Stomach (tissue), 9 donors: ENCODE measurements around the gene CIRBP. TPM values are rescaled to one million over a fixed set of nuclear protein-coding genes. Genes with fewer than 3 reads are reported as not detected.

Experiments
- DNase-seq, 2 donors: peaks; one replicate each; pipeline versions ENCODE4 v3.0.0 to v3.0.0-alpha.2; 2013 to 2019
- H3K27ac ChIP-seq, 5 donors: fragments of 200-600 bp in 4 of 5; sonication (generic) in 4 of 5; one replicate each; pipeline ENCODE4 v1.5.1; 2013 to 2019; ENCODE audit warnings: mild to moderate bottlenecking in 1 of 5, moderate library complexity in 1 of 5
- H3K27me3 ChIP-seq, 3 donors: fragments of 200-600 bp; sonication (generic); one replicate each; pipeline ENCODE4 v1.5.1; 2017 to 2019; ENCODE audit warnings: mixed run types in 1 of 3
- H3K36me3 ChIP-seq, 4 donors: fragments of 200-600 bp; sonication (generic); 1 replicate in 3 of 4; 2 replicates in 1 of 4; pipeline ENCODE4 v1.5.1; 2016 to 2019
- H3K4me1 ChIP-seq, 4 donors: fragments of 200-600 bp; sonication (generic); one replicate each; pipeline ENCODE4 v1.5.1; 2016 to 2019
- H3K4me3 ChIP-seq, 4 donors: fragments of 200-600 bp; sonication (generic) in 3 of 4; one replicate each; pipeline ENCODE4 v1.5.1; 2016 to 2019; ENCODE audit warnings: mild to moderate bottlenecking in 1 of 4
- H3K9me3 ChIP-seq, 4 donors: fragments of 200-600 bp; sonication (generic); one replicate each; pipeline ENCODE4 v1.5.1; 2016 to 2019
- CTCF ChIP-seq, 7 experiments: fragments of 450-650 bp in 4 of 7; fragments of 200-600 bp in 3 of 7; sonication (generic) in 3 of 7; IDR thresholded peaks; one replicate each; pipeline ENCODE4 v1.5.1; 2016 to 2019; ENCODE audit warnings: antibody characterized with exemption in 7 of 7, control low read depth in 2 of 7, mild to moderate bottlenecking in 1 of 7
- EP300 ChIP-seq: sonication (generic); formaldehyde crosslinking; IDR thresholded peaks from one replicate; pipeline ENCODE4 v1.6.1; 2017; ENCODE audit warnings: antibody characterized with exemption
- POLR2A ChIP-seq, 4 donors: fragments of 450-650 bp; IDR thresholded peaks; one replicate each; pipeline ENCODE4 v1.6.1; 2016; ENCODE audit warnings: antibody characterized with exemption in 4 of 4, control low read depth in 2 of 4, mild to moderate bottlenecking in 1 of 4, moderate library complexity in 1 of 4
- POLR2AphosphoS5 ChIP-seq, 3 donors: sonication (generic); formaldehyde crosslinking; IDR thresholded peaks; one replicate each; pipeline ENCODE4 v1.6.1; 2016; ENCODE audit warnings: antibody characterized with exemption in 3 of 3
- WGBS, 5 donors: extraction: QIAGEN DNeasy Blood & Tissue Kit in 3 of 5; methylation state at CpG; one replicate each; pipeline versions ENCODE4 v1.1.5 to v1.1.7; 2013 to 2018; 5-methylcytosine and 5-hydroxymethylcytosine counted together
- intact Hi-C: fragments of 100-400 bp; cut with DNase I; formaldehyde crosslinking; loops from one replicate; pipeline ENCODE4 v1.15.1; 2023; ENCODE audit warnings: low total_unique reads
- polyA plus RNA-seq, 3 donors: library from polyadenylated mRNA; stranded (reverse); fragments of 200-250 nt; gene quantifications; one replicate each; pipeline ENCODE4 v1.2.3, GENCODE V29; 2013
- total RNA-seq, 5 donors: library from RNA; depleted of rRNA; stranded (reverse); fragments of >200 nt; gene quantifications; one replicate each; pipeline versions ENCODE4 v1.1.0 to v1.2.3, GENCODE V29; 2014 to 2016
- donor health status: healthy with polysubstance abuse.
- donor health status: Bipolar disorder and iron deficiency.
- donor health status: healthy.

The CIRBP gene
- total and polyA plus RNA-seq, 8 donors = 250 to 686 (median 356) TPM

- intact Hi-C loops = no loop called here
- DNase-seq = peak in 1 of 2 donors; percentile 43
- WGBS, 5 donors = 58 to 78% (median 69%) methylated on average over 16 to 39 of the region's 39 CpGs
- TF ChIP-seq EP300 (no peak), POLR2AphosphoS5 (IDR thresholded peaks at IDR 0.05) (no peak), POLR2A (IDR thresholded peaks at IDR 0.05) (no peak), CTCF (IDR thresholded peaks at IDR 0.05) (no peak)
- H3K4me3 ChIP-seq = peak overlapping the region in 1 of 4 donors; percentile 66
- H3K27ac ChIP-seq = no peak overlapping the region
- peaks cover 0 to 6% (median 0%) of the 10 kb centered on the region in 4 donors for H3K36me3 ChIP-seq
- no peaks in the 10 kb centered on the region for H3K9me3 ChIP-seq
- H3K4me1 ChIP-seq = peaks cover 49 to 82% (median 77%) of the 10 kb centered on the region in 4 donors
- peaks cover 0 to 33% (median 11%) of the 10 kb centered on the region in 3 donors for H3K27me3 ChIP-seq
Measured at GRCh38 chr19:1235625-1236538, 33.2 kb upstream of the CIRBP start.

- Histone ChIP-seq H3K27me3 (peaks cover 0 to 33% (median 11%) of the 10 kb centered on the region in 3 donors), H3K27ac (peak overlapping the region in 2 of 5 donors; percentile 27 to 100), H3K4me3 (peak overlapping the region; percentile 42 to 66 (median 56)), H3K36me3 (peaks cover 0 to 6% (median 0%) of the 10 kb centered on the region in 4 donors), H3K4me1 (peaks cover 52 to 81% (median 76%) of the 10 kb centered on the region in 4 donors), H3K9me3 (no peaks in the 10 kb centered on the region)
- peak in 1 of 2 donors; percentile 56 for DNase-seq
- TF ChIP-seq CTCF (IDR thresholded peaks at IDR 0.05) = no peak
- TF ChIP-seq POLR2A (IDR thresholded peaks at IDR 0.05) = no peak
- no peak for TF ChIP-seq EP300
- no peak for TF ChIP-seq POLR2AphosphoS5 (IDR thresholded peaks at IDR 0.05)
- WGBS, 5 donors = 8 to 45% (median 15%) methylated on average over 9 to 39 of the region's 42 CpGs
- intact Hi-C loops = no loop called here
Measured at GRCh38 chr19:1236576-1236975, 32.6 kb upstream of the CIRBP start.

DNA sequence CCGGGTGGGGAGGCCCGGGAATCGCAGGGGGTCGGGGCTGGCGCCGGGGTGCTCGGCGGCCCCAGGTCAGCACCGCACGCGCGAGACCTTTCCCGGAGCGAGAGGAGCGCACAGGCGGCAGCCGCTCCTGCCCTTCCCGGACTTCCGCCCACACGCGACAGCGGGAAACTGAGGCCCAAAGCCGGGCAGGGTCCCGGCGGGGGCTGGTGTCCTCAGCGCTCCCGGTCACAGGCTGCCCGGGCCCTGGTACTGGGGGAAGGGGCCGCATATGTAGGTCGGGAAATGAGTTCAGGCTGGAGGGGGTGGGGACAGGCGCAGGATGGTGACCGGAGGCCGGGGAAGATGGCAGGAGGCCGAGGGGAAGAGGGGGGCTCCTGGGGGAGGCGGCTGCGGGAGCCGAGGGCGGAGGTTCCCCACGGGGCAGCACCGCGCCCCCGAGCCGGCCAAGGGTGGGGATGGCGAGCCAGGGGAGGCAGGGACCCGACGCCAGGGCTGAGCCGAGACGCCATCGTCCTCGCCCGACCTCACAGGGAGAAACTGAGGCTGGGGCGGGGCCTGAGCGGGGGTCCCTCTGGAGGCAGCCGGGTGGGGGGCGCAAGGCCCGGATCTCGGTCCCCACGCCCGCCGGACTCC, 32.0 kb upstream of the CIRBP start:
- Histone ChIP-seq H3K27ac (peak overlapping the region in 2 of 5 donors; percentile 27 to 100), H3K4me1 (peaks cover 47 to 78% (median 73%) of the 10 kb centered on the region in 4 donors), H3K9me3 (no peaks in the 10 kb centered on the region), H3K27me3 (peaks cover 0 to 33% (median 11%) of the 10 kb centered on the region in 3 donors), H3K36me3 (peaks cover 0 to 6% (median 0%) of the 10 kb centered on the region in 4 donors), H3K4me3 (peak overlapping the region; percentile 42 to 66 (median 56))
- no peak for TF ChIP-seq POLR2A (IDR thresholded peaks at IDR 0.05)
- no peak for TF ChIP-seq EP300
- no peak for TF ChIP-seq CTCF (IDR thresholded peaks at IDR 0.05)
- intact Hi-C loops = no loop called here
- 0 to 1% (median 1%) methylated on average over 17 to 60 of the region's 60 CpGs for WGBS, 5 donors
- peak in 1 of 2 donors; percentile 78 for DNase-seq

DNA sequence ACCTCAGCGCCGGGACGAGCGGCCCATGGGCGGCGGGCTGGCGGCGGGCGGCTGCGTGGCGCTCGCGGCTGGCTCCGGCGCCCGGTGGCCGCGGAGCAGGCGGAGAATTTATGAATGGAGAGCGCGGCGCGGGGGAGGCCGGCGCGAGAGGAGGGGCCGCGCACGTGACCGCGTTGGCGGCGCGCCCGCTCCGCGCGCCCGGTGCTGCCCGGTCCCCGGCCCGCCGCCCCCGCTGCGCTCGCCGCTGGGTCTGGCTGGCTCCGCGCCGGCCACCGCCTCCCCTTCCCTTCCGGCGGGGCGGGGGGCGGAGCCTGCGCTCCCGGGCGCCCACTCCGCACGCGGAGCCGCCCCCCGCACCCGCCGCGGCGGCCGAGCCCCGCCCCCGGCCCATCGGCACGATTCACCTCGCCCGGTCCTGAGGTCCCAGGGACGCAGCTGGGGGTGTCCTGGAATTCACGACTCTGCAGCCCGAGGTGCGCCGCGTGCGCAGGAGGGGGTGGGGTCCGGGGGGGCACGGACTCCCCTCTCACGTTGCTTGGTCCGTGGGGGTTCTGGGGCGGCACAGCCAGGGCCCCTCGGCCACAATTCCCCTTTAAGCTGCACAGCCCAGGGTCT, 31.3 kb upstream of the CIRBP start, which contains the start of gene CBARP:
TSS of gene CBARP (minus strand) at position 252 of the 615 bp plus-strand sequence. CDS start 1,905 bp downstream, outside the sequence.
- Histone ChIP-seq H3K9me3 (no peaks in the 10 kb centered on the region), H3K4me3 (peak within 1 kb of the TSS; percentile 42 to 66 (median 56)), H3K27me3 (peaks cover 0 to 33% (median 11%) of the 10 kb centered on the region in 3 donors), H3K36me3 (peaks cover 0 to 6% (median 0%) of the 10 kb centered on the region in 4 donors), H3K27ac (peak within 1 kb of the TSS in 4 of 5 donors; percentile 29 to 100 (median 95)), H3K4me1 (peaks cover 47 to 78% (median 73%) of the 10 kb centered on the region in 4 donors)
- peak in 1 of 2 donors; percentile 84 for DNase-seq
- WGBS, 5 donors = 0 to 3% (median 1%) methylated on average over 12 to 86 of the region's 87 CpGs
- intact Hi-C loops = no loop called here
- no peak for TF ChIP-seq POLR2A (IDR thresholded peaks at IDR 0.05)
- no peak for TF ChIP-seq EP300
- no peak for TF ChIP-seq POLR2AphosphoS5 (IDR thresholded peaks at IDR 0.05)
- TF ChIP-seq CTCF (IDR thresholded peaks at IDR 0.05) = no peak
